ENCODE results near the gene COLEC11.

- no peak for TF ChIP-seq TAF1 (IDR thresholded peaks at IDR 0.05; ENCODE audit: low read depth)
- TF ChIP-seq RAD21 (IDR thresholded peaks at IDR 0.05; ENCODE audit: low read depth) = no peak
- no peak for TF ChIP-seq EP300 (IDR thresholded peaks at IDR 0.05; ENCODE audit: borderline replicate concordance)
- no peak for TF ChIP-seq EGR1 (IDR thresholded peaks at IDR 0.05)
- peak; percentile 38 for TF ChIP-seq NFIC (IDR thresholded peaks at IDR 0.05)
- no peak for TF ChIP-seq FOXM1 (IDR thresholded peaks at IDR 0.05; ENCODE audit: borderline replicate concordance, low read depth)
- no peak for TF ChIP-seq TCF12 (IDR thresholded peaks at IDR 0.05; ENCODE audit: low read depth)
- peak; percentile 62 for TF ChIP-seq TEAD4 (IDR thresholded peaks at IDR 0.05)
- TF ChIP-seq CREB1 (IDR thresholded peaks at IDR 0.05; ENCODE audit: low read depth) = no peak
- no peak for TF ChIP-seq USF1 (IDR thresholded peaks at IDR 0.05)
- no peak for TF ChIP-seq YY1 (IDR thresholded peaks at IDR 0.05; ENCODE audit: low read depth)
- TF ChIP-seq CEBPB (IDR thresholded peaks at IDR 0.05) = no peak
- no peak for TF ChIP-seq MAX (IDR thresholded peaks at IDR 0.05)
Observed at GRCh38 chr2:3571284-3571683, 23.6 kb upstream of the COLEC11 start.
